HG02623 (cell line): Measurements from ENCODE around the gene CHSY1.

Source experiments
- ATAC-seq: cut with Tn5 transposase; IDR thresholded peaks from one replicate; pipeline ENCODE4 v1.9.1; 2021; ENCODE audit warnings: moderate library complexity; ENCODE audit not compliant: unreplicated experiment

Gene CHSY1

GRCh38 chr15:101173233-101174119 is 78.4 kb downstream of the CHSY1 start:
- no peak for ATAC-seq

GRCh38 chr15:101172501-101173071 is 79.3 kb downstream of the CHSY1 start:
- no peak for ATAC-seq

GRCh38 chr15:101171954-101172353 is 79.9 kb downstream of the CHSY1 start:
- no peak for ATAC-seq

- no peak for ATAC-seq
These were observed 81.1 kb downstream of the CHSY1 start for GRCh38 chr15:101170568-101171350.

- ATAC-seq = no peak
These were observed 82.3 kb downstream of the CHSY1 start for GRCh38 chr15:101169495-101170071.

GRCh38 chr15:101168898-101169494 is 82.9 kb downstream of the CHSY1 start:
- ATAC-seq = no peak

GRCh38 chr15:101168463-101168824 is 83.4 kb downstream of the CHSY1 start:
- ATAC-seq = no peak

- ATAC-seq = no peak
These were observed 83.9 kb downstream of the CHSY1 start for GRCh38 chr15:101167753-101168462.

GRCh38 chr15:101167411-101167752 is 84.5 kb downstream of the CHSY1 start:
- no peak for ATAC-seq

- no peak for ATAC-seq
These were observed 85.9 kb downstream of the CHSY1 start for GRCh38 chr15:101165905-101166471.

GRCh38 chr15:101162701-101163483 is 89.0 kb downstream of the CHSY1 start:
- ATAC-seq = no peak

- no peak for ATAC-seq
These were observed 90.2 kb downstream of the CHSY1 start for GRCh38 chr15:101161656-101162055.

- ATAC-seq = no peak
These were observed 91.7 kb downstream of the CHSY1 start for GRCh38 chr15:101159936-101160815.

GRCh38 chr15:101159096-101159935 is 92.5 kb downstream of the CHSY1 start:
- no peak for ATAC-seq

GRCh38 chr15:101158166-101159095 is 93.4 kb downstream of the CHSY1 start:
- ATAC-seq = no peak

- no peak for ATAC-seq
These were observed 94.1 kb downstream of the CHSY1 start for GRCh38 chr15:101157721-101158120.
